Measurements from ENCODE around the gene SLC37A4. TPM values are rescaled to one million over a fixed set of nuclear protein-coding genes. Genes with fewer than 3 reads are reported as not detected.

SLC37A4 gene
- 10 to 100 TPM; 20.0 to 20.4 TPM for total RNA-seq

GRCh38 chr11:119030329-119031047, at the start of gene SLC37A4:
TSS of gene SLC37A4 (minus strand) at chr11:119030877.

DNA sequence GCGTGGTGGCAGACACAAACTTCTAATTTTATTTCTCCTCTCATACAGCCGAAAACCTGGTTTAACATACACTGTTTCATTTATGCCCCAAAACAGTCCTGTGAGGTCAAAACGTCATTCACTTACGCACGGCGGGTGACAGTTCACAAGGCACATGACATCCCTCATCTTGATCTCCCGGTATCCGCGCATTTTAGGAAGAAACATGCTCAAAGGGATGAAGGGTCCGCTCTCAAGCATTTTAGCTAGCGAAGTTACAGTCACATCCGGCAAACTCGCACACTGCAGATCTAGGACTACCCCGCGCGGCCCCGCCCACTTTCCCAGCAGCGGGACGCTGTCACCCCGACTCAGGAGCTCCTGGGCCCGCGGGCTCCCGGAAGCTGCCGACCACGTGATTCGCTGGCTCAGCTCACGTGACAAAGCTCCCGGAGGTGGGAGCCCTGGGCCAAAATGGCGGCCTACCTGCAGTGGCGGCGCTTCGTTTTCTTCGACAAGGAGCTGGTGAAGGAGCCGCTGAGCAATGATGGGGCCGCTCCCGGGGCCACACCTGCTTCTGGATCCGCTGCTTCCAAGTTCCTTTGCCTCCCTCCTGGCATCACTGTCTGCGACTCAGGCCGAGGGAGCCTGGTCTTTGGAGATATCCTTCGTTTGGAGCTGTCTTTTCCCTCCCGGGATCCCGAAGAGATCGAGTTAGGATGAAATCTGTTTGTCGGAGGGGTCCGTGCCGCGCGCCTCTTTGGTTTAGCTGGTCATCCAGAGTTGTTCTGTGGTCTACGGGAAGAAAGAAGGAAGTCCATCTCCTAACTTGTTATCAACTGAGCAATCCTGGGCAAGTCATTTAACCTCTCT, 36.9 kb upstream of the SLC37A4 start, which contains the start of gene VPS11:
Gene VPS11, plus strand, starts transcription at position 448 of the 852 bp plus-strand sequence. Its CDS starts 6 bp downstream, at position 454.

DNA sequence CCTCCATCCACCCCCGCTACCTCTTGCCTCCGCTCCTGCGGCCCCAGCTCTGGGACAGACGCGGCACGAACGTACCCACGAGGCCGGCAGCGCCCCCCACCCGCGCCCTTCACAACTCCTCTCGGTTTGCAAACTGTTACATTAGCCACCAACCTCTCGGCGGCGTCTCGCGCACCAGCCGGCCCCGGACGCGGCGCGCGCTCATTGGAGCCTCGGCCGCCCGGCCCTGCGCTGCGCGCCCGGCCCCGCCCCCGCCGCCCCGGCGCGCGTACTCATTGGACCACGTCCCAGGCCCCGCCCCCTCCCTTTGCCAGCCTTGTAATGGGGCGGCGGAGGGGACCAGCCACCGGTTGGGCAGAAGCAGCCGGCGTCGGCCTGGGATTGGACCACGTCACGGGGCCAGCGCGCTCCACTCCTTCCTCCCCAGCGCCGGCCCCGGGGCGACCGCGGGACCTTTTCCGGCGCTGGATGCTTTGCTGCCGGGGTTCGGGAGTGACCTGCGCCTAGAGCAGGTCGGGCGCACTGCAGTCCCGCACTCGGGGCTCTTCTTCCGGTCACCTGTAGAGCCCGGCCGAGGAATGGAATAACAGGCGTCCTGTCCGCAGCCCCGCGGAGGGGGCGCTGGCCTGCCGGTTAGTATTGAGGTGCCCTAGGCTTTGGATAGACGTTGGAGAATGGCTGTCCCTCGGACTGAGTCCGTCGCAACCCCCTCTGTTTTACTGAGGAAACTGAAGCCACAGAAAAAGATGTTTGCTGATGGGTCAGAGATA, 26.5 kb upstream of the SLC37A4 start, which contains the start of gene HYOU1:
Gene HYOU1, minus strand, starts transcription at position 206 of the 770 bp plus-strand sequence. CDS start 1,045 bp downstream, outside the sequence.

GRCh38 chr11:119018074-119018938, 12.4 kb downstream of the SLC37A4 start, which contains the start of the genes RPS25 and TRAPPC4:
TSS of gene RPS25 (minus strand) at chr11:119018343. CDS start at chr11:119018284, 59 bp downstream.
TSS of gene TRAPPC4 (plus strand) at chr11:119018766. CDS start at chr11:119018796, 30 bp downstream.

GRCh38 chr11:118997627-118998387, 32.9 kb downstream of the SLC37A4 start, which contains the start of gene CENATAC:
TSS of gene CENATAC (plus strand) at chr11:118998138. CDS start at chr11:118998198, 60 bp downstream.

Small RNA genes lying within 50 kb of the gene (microRNA-seq; reads per million reads assigned to microRNA genes)
- not detected for gene MIR3656 (ENCODE audit: borderline microRNAs expressed, borderline replicate concordance)

Other genes starting within 250 kb of the SLC37A4 start
- 100 to 1,000 TPM; 172 to 174 TPM for gene DDX6, start 239.7 kb downstream of the SLC37A4 start, total RNA-seq
- gene CXCR5, start 147.0 kb downstream of the SLC37A4 start, total RNA-seq = under 1 TPM; 0.17 to 0.20 TPM
- gene BCL9L, start 105.0 kb downstream of the SLC37A4 start, total RNA-seq = 10 to 100 TPM; 96.7 to 99.1 TPM
- not detected for gene UPK2, start 74.6 kb downstream of the SLC37A4 start, total RNA-seq
- gene FOXR1, start 59.1 kb downstream of the SLC37A4 start, total RNA-seq = not detected
- gene CENATAC, start 32.7 kb downstream of the SLC37A4 start, total RNA-seq = 10 to 100 TPM; 41.0 to 47.5 TPM
- 1,000 to 10,000 TPM; 1,829 to 1,882 TPM for gene RPS25, start 12.5 kb downstream of the SLC37A4 start, total RNA-seq
- gene TRAPPC4, start 12.1 kb downstream of the SLC37A4 start, total RNA-seq = 10 to 100 TPM; 49.5 to 54.4 TPM
- 100 to 1,000 TPM; 111 to 123 TPM for gene HYOU1, start 26.3 kb upstream of the SLC37A4 start, total RNA-seq
- gene VPS11, start 36.9 kb upstream of the SLC37A4 start, total RNA-seq = 10 to 100 TPM; 34.2 to 36.2 TPM
- 10 to 100 TPM; 16.4 to 16.7 TPM for gene HMBS, start 54.0 kb upstream of the SLC37A4 start, total RNA-seq
- 10 to 100 TPM; 46.7 to 49.2 TPM for gene DPAGT1, start 71.0 kb upstream of the SLC37A4 start, total RNA-seq
- 10 to 100 TPM; 28.3 to 28.4 TPM for gene C2CD2L, start 76.5 kb upstream of the SLC37A4 start, total RNA-seq
- gene HINFP, start 90.7 kb upstream of the SLC37A4 start, total RNA-seq = 10 to 100 TPM; 47.6 to 48.7 TPM
- not detected for gene ABCG4, start 118.2 kb upstream of the SLC37A4 start, total RNA-seq
- 10 to 100 TPM; 24.2 to 24.3 TPM for gene NLRX1, start 137.8 kb upstream of the SLC37A4 start, total RNA-seq
- gene NHERF4, start 154.6 kb upstream of the SLC37A4 start, total RNA-seq = under 1 TPM; 0.51 to 0.81 TPM
- gene CBL, start 175.5 kb upstream of the SLC37A4 start, total RNA-seq = 10 to 100 TPM; 41.3 to 47.0 TPM